GM10248 (cell line): Measurements from ENCODE around the gene TRIM43B.
"Not testable (repeated sequence)": the region's sequence is repeated elsewhere in the genome, so short reads cannot be mapped to it uniquely, and the experiment has no call there.

ENCODE experiments used
- CTCF ChIA-PET: fragments of 300-600 bp; sonication (Branson Sonifier 250); formaldehyde crosslinking; extraction: SDS; loops from one replicate; lab custom pipeline; 2021; ENCODE audit warnings: antibody characterized with exemption; lab: Yijun Ruan, JAX
- POLR2A ChIA-PET: fragments of 350-650 bp; sonication (Branson Sonifier 250); formaldehyde crosslinking; extraction: SDS; loops from one replicate; lab custom pipeline; 2020; ENCODE audit warnings: antibody characterized with exemption; lab: Yijun Ruan, JAX
- DNase-seq: peaks from one replicate; pipeline ENCODE4 v3.0.0; 2012; ENCODE audit errors: extremely low spot score

The TRIM43B gene

DNA sequence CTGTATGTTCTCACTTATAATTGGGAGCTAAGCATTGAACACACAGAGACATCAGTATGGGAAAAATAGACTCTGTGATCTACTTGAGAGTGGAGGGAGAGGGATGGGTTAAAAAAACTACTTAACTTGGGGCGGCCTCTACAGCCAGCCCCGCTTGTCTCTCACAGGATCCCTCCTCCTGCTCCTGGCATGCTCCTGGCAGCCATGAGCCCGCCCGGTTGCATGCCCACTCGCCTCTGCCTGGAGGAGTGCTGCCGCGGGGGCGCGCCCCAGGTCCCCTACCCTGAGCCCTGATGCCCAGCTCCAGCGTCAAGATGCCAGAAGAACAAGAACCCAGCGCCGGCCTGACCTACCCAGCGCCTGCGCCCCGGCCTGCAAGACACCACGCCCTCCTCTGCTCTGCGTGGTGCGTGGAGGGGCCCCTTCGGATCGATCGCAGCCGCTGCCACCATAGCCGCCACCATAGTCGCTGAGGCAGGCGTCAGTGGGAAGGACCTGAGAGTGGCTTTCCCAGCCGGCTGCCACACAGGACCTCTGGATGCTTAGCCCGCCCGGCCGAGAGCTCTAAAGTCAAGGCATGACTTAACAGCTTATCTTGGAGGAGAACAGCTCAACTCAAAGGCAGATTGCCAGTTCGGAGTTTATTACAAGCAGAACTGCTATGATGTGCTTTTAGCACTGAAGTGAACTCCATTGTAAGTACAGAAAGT lies 49.2 kb downstream of the TRIM43B start:
- CTCF ChIA-PET: not testable (repeated sequence)

DNA sequence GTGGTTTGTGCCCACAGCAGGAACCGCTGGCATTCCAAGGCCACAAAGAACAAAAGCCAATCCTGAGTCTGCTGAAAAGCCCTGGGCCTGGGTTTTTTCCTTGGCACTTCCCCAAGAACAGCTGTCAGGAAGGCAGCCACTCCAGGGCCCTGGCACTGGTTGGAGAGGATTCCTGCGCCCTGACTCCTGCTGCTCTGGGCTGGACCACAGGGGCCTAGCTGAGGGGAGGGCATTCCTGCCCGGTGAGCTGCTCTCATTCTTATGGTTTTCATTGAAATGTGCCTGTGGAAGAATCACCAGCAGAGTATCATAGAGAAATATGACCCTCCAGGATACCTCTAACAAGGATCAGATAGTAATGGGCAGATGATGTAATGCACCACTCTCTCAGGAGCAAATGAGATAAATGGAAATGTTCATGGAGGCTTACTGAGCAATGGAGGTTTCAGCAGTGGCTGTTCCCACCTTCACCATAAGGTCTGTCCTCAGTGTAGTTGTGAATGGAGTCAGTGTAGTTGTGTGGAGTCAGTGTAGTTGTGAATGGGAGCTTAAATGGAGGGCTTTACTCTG lies 50.0 kb downstream of the TRIM43B start:
- CTCF ChIA-PET, POLR2A ChIA-PET, DNase-seq: not testable (repeated sequence)

More for the DNA sequence above, 49.2 kb downstream of the TRIM43B start:
- POLR2A ChIA-PET, DNase-seq: not testable (repeated sequence)

- DNase-seq, CTCF ChIA-PET, POLR2A ChIA-PET: not testable (repeated sequence)
Observed at GRCh38 chr2:95433973-95434372, 50.6 kb downstream of the TRIM43B start.

- POLR2A ChIA-PET, CTCF ChIA-PET, DNase-seq: not testable (repeated sequence)
Observed at GRCh38 chr2:95433373-95433772, 51.2 kb downstream of the TRIM43B start.

DNA sequence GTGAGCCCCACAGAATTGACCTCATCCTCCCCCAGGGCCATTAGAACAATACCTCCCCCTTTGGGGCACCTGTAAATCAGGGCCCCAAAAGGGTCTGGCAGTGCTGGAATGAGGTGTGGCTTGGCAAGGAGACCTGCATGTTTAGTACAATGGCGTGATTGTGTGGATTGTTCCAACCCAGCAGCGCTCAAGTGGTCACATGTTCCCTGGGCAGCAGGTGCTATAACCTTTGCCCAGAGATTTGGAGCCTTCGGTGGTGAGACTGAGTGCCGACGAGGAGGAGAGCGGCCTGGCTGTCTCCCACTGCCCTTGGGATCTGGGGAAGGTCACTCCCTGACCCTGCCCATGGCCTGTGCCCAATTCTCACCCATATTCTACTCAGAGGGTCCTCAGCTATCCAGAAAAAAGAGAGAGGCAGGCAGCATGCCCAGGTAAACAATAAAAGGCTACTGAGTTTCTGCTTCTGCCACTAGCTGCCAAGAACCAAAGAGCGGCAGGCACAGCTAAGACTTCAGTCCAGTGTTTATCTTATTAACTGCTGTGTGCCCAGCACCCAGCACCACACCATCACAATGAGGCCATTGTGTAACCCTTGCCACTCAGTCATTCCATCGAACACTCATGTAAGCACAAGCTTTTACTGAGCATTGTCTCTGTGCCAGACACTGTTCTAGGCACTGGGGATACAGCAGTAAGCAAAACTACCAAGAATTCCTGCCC lies 54.6 kb downstream of the TRIM43B start:
- POLR2A ChIA-PET, DNase-seq, CTCF ChIA-PET: not testable (repeated sequence)

GRCh38 chr2:95427196-95427867 lies 57.2 kb downstream of the TRIM43B start:
- CTCF ChIA-PET, POLR2A ChIA-PET, DNase-seq: not testable (repeated sequence)
